HCT116 (cell line): ENCODE data around the gene TBC1D22B. TPM values are rescaled to one million over a fixed set of nuclear protein-coding genes. Genes with fewer than 3 reads are reported as not detected.

Source experiments
- ATAC-seq: fragments of 200-7000 bp; cut with Tn5 transposase; 2 replicates; pipeline ENCODE4 v1.9.1; 2020; ENCODE audit warnings: mild to moderate bottlenecking, moderate library complexity
- BruUV-seq: library from RNA; stranded (reverse); fragments of 400-500 nt; replicated peaks from 2 replicates; lab custom pipeline; 2021; lab: Mats Ljungman, UMichigan
- CTCF ChIA-PET: fragments of 300-600 bp; sonication (Branson Sonifier 250); formaldehyde crosslinking; loops from one replicate; lab custom pipeline; 2021; ENCODE audit warnings: antibody characterized with exemption; lab: Charles Lee
- POLR2A ChIA-PET: fragments of 300-600, 350-600 bp; sonication (Branson Sonifier 250); formaldehyde crosslinking; loops from one replicate; lab custom pipeline; 2021; ENCODE audit warnings: antibody characterized with exemption; lab: Charles Lee
- RAD21 ChIA-PET, 2 experiments: fragments of 300-600 bp; sonication (Branson Sonifier 250); formaldehyde crosslinking; loops; one replicate each; lab custom pipeline; 2023; ENCODE audit warnings: low total read pairs in 2 of 2; ENCODE audit not compliant: uncharacterized antibody in 2 of 2, unreplicated experiment in 2 of 2, low non-redundant PET in 1 of 2; lab: Charles Lee
- DNase-seq: peaks from one replicate; pipeline ENCODE4 v3.0.0-alpha.2; 2010; ENCODE audit warnings: low read depth, low spot score
- H2AFZ ChIP-seq: fragments of 200-600 bp; shearing (Covaris generic), sonication (generic); 2 replicates; pipeline ENCODE4 v1.6.1; 2017; ENCODE audit warnings: low read depth, mixed run types, mixed read lengths, antibody characterized with exemption, low read length; ENCODE audit not compliant: poor library complexity, severe bottlenecking
- H3K27ac ChIP-seq: 2 replicates; pipeline ENCODE4 v1.5.1; 2012; ENCODE audit warnings: low read depth, low read length
- H3K27me3 ChIP-seq: fragments of 200-600 bp; sonication (generic); 2 replicates; pipeline ENCODE4 v1.6.1; 2016; ENCODE audit warnings: mixed run types, low read length, mixed read lengths; ENCODE audit not compliant: insufficient read depth
- H3K36me3 ChIP-seq, 2 experiments: fragments of 200-500 bp in 1 of 2; fragments of 200-600 bp in 1 of 2; sonication (Bioruptor generic) in 1 of 2; sonication (generic) in 1 of 2; 2 replicates each; pipeline versions ENCODE4 v1.5.1 to v1.6.1; 2014 to 2016; ENCODE audit warnings: low read length in 2 of 2, inconsistent platforms in 1 of 2, mixed read lengths in 1 of 2, mixed run types in 1 of 2; ENCODE audit not compliant: insufficient read depth in 2 of 2, control insufficient read depth in 1 of 2
- H3K4me1 ChIP-seq, 2 experiments: fragments of 200-600 bp in 1 of 2; sonication (generic) in 1 of 2; 2 replicates each; pipeline versions ENCODE4 v1.5.1 to v1.6.1; 2012 to 2017; ENCODE audit warnings: low read length in 2 of 2, inconsistent platforms in 1 of 2, mild to moderate bottlenecking in 1 of 2, mixed read lengths in 1 of 2, mixed run types in 1 of 2, moderate library complexity in 1 of 2; ENCODE audit not compliant: insufficient read depth in 2 of 2, control insufficient read depth in 1 of 2
- H3K4me2 ChIP-seq: fragments of 200-600 bp; sonication (generic); 2 replicates; pipeline ENCODE4 v1.6.1; 2017; ENCODE audit warnings: mixed run types, low read length, mixed read lengths
- H3K4me3 ChIP-seq, 2 experiments: fragments of 200-600 bp in 1 of 2; sonication (generic) in 1 of 2; replicated peaks in 1 of 2; 2 replicates each; pipeline ENCODE4 v1.5.1; 2011 to 2016; ENCODE audit warnings: low read length in 2 of 2, control low read depth in 1 of 2, low read depth in 1 of 2, mild to moderate bottlenecking in 1 of 2, mixed read lengths in 1 of 2, mixed run types in 1 of 2
- H3K79me2 ChIP-seq: fragments of 200-600 bp; sonication (generic); 2 replicates; pipeline ENCODE4 v1.6.1; 2017; ENCODE audit warnings: mild to moderate bottlenecking, mixed run types, low read length, moderate library complexity, mixed read lengths; ENCODE audit not compliant: insufficient read depth
- H3K9ac ChIP-seq: fragments of 200-600 bp; sonication (generic); 2 replicates; pipeline ENCODE4 v1.6.1; 2016; ENCODE audit warnings: low read length, mixed read lengths
- H3K9me2 ChIP-seq: fragments of 200-600 bp; sonication (generic), shearing (Covaris generic); 2 replicates; pipeline ENCODE4 v1.6.1; 2017; ENCODE audit warnings: mixed run types, mild to moderate bottlenecking, moderate library complexity; ENCODE audit not compliant: insufficient read depth
- H3K9me3 ChIP-seq, 2 experiments: fragments of 200-500 bp in 1 of 2; fragments of 200-600 bp in 1 of 2; sonication (Bioruptor generic) in 1 of 2; sonication (generic) in 1 of 2; 2 replicates each; pipeline ENCODE4 v1.6.1; 2014 to 2017; ENCODE audit warnings: low read length in 2 of 2, mixed read lengths in 2 of 2, inconsistent platforms in 1 of 2, low read depth in 1 of 2, mild to moderate bottlenecking in 1 of 2, mixed run types in 1 of 2, moderate library complexity in 1 of 2; ENCODE audit not compliant: control insufficient read depth in 1 of 2, insufficient read depth in 1 of 2
- H4K20me1 ChIP-seq: fragments of 200-600 bp; sonication (generic), shearing (Covaris generic); 2 replicates; pipeline ENCODE4 v1.6.1; 2017; ENCODE audit warnings: mixed run types, mild to moderate bottlenecking, moderate library complexity; ENCODE audit not compliant: insufficient read depth
- CBX3 ChIP-seq: IDR thresholded peaks from 2 replicates; pipeline ENCODE4 v1.6.1; 2012; ENCODE audit warnings: low read depth
- CEBPB ChIP-seq: IDR thresholded peaks from 2 replicates; pipeline ENCODE4 v1.6.1; 2012; ENCODE audit warnings: low read depth
- EGR1 ChIP-seq: IDR thresholded peaks from 2 replicates; pipeline ENCODE4 v1.6.1; 2012; ENCODE audit warnings: low read depth
- ELF1 ChIP-seq: IDR thresholded peaks from 2 replicates; pipeline ENCODE4 v1.6.1; 2012; ENCODE audit warnings: low read depth, borderline replicate concordance
- EZH2 ChIP-seq: fragments of 200-600 bp; sonication (generic); IDR thresholded peaks from 2 replicates; pipeline ENCODE4 v1.6.1; 2017; ENCODE audit warnings: antibody characterized with exemption, mixed run types
- EZH2phosphoT487 ChIP-seq: fragments of 200-600 bp; IDR thresholded peaks from 2 replicates; pipeline ENCODE4 v1.6.1; 2018; ENCODE audit warnings: antibody characterized with exemption, borderline replicate concordance
- FOSL1 ChIP-seq: IDR thresholded peaks from 2 replicates; pipeline ENCODE4 v1.6.1; 2012; ENCODE audit warnings: low read depth
- JUND ChIP-seq: IDR thresholded peaks from 2 replicates; pipeline ENCODE4 v1.6.1; 2012
- MAX ChIP-seq: IDR thresholded peaks from 2 replicates; pipeline ENCODE4 v1.6.1; 2012
- POLR2AphosphoS5 ChIP-seq: IDR thresholded peaks from 2 replicates; pipeline ENCODE4 v1.6.1; 2011; ENCODE audit warnings: mild to moderate bottlenecking, low read depth, low read length, moderate library complexity
- RAD21 ChIP-seq: IDR thresholded peaks from 2 replicates; pipeline ENCODE4 v1.6.1; 2012; ENCODE audit warnings: low read depth, mild to moderate bottlenecking
- REST ChIP-seq: IDR thresholded peaks from 2 replicates; pipeline ENCODE4 v1.6.1; 2012; ENCODE audit warnings: low read depth
- SIN3A ChIP-seq: IDR thresholded peaks from 2 replicates; pipeline ENCODE4 v1.6.1; 2012; ENCODE audit warnings: low read depth
- TCF7L2 ChIP-seq: IDR thresholded peaks from 2 replicates; pipeline ENCODE4 v1.7.0; 2011; ENCODE audit warnings: borderline replicate concordance, inconsistent platforms; ENCODE audit not compliant: insufficient read depth, insufficient read length; ENCODE audit errors: extremely low read depth
- YY1 ChIP-seq: IDR thresholded peaks from 2 replicates; pipeline ENCODE4 v1.6.1; 2011; ENCODE audit warnings: low read length, low read depth, moderate library complexity, mild to moderate bottlenecking; ENCODE audit not compliant: insufficient replicate concordance; ENCODE audit errors: extremely low read depth
- ZFX ChIP-seq: fragments of 450-650 bp; IDR thresholded peaks from 2 replicates; pipeline ENCODE4 v1.6.1; 2017
- ZNF274 ChIP-seq: fragments of 200-500 bp; sonication (Bioruptor generic); IDR thresholded peaks from 2 replicates; pipeline ENCODE4 v1.6.1; 2014; ENCODE audit warnings: mild to moderate bottlenecking, low read depth, low read length, inconsistent platforms
- intact Hi-C: fragments of 100-400 bp; cut with micrococcal nuclease; formaldehyde crosslinking; loops from 2 replicates; pipeline ENCODE4 v1.10.0; 2022
- total RNA-seq: library from RNA; stranded (reverse); gene quantifications from one replicate; pipeline ENCODE4 v1.2.1, GENCODE V29; 2021; ENCODE audit not compliant: unreplicated experiment

The TBC1D22B gene
- total RNA-seq, 1 experiment from 2014 or later: 9.1 TPM

- intact Hi-C loops: no loop called here
- ChIA-PET POLR2A (no interaction called here), RAD21 (no interaction called here), CTCF (no interaction called here)
- Histone ChIP-seq H3K9me2 (no peaks in the 10 kb centered on the region), H3K27ac (no peak overlapping the region), H3K4me1 (no peaks in the 10 kb centered on the region), H3K79me2 (no peaks in the 10 kb centered on the region; the same call in 1 of the 2 replicates), H2AFZ (no peak overlapping the region), H4K20me1 (no peaks in the 10 kb centered on the region), H3K4me3 (no peak overlapping the region), H3K27me3 (no peaks in the 10 kb centered on the region), H3K36me3 (peaks cover 12 to 24% of the 10 kb centered on the region in 2 experiments; a peak in 3 of 4 replicates), H3K4me2 (no peak overlapping the region), H3K9me3 (no peaks in the 10 kb centered on the region), H3K9ac (no peak overlapping the region)
- TF ChIP-seq MAX (no peak), YY1 (no peak), ZNF274 (no peak), CBX3 (no peak), RAD21 (no peak)
- ATAC-seq: no peak
- BruUV-seq: no TSS peak
- DNase-seq: no peak
Observed at GRCh38 chr6:37373822-37374471, 116.4 kb downstream of the TBC1D22B start.

- H3K4me3 ChIP-seq: no peak overlapping the region
- DNase-seq (no peak), ATAC-seq (no peak)
- POLR2A ChIA-PET: no interaction called here
- BruUV-seq: no TSS peak
- intact Hi-C loops: no loop called here
- no peaks in the 10 kb centered on the region for H4K20me1 ChIP-seq
- H2AFZ ChIP-seq: no peak overlapping the region
- no peak overlapping the region for H3K4me2 ChIP-seq
- RAD21 ChIA-PET: no interaction called here
- no peak overlapping the region for H3K9ac ChIP-seq
- peaks cover 7 to 17% of the 10 kb centered on the region in 2 experiments; a peak in 3 of 4 replicates for H3K36me3 ChIP-seq
- H3K27ac ChIP-seq: no peak overlapping the region
- no peaks in the 10 kb centered on the region for H3K4me1 ChIP-seq
- no peaks in the 10 kb centered on the region for H3K27me3 ChIP-seq
- no peaks in the 10 kb centered on the region; the same call in 1 of the 2 replicates for H3K79me2 ChIP-seq
- CTCF ChIA-PET: no interaction called here
- H3K9me3 ChIP-seq: no peaks in the 10 kb centered on the region
- no peaks in the 10 kb centered on the region for H3K9me2 ChIP-seq
- TF ChIP-seq EGR1 (no peak), YY1 (no peak), SIN3A (no peak), EZH2 (no peak), ZFX (no peak), JUND (no peak), MAX (no peak), RAD21 (no peak), FOSL1 (no peak), EZH2phosphoT487 (no peak), CEBPB (no peak), REST (no peak), ELF1 (no peak), POLR2AphosphoS5 (no peak), TCF7L2 (no peak), ZNF274 (no peak)
Observed at GRCh38 chr6:37375376-37375775, 117.8 kb downstream of the TBC1D22B start.
